ENCODE results near the gene SPRR5.
A peak's percentile ranks its signal among the peaks of the same experiment; 100 is the strongest.

The SPRR5 gene

DNA sequence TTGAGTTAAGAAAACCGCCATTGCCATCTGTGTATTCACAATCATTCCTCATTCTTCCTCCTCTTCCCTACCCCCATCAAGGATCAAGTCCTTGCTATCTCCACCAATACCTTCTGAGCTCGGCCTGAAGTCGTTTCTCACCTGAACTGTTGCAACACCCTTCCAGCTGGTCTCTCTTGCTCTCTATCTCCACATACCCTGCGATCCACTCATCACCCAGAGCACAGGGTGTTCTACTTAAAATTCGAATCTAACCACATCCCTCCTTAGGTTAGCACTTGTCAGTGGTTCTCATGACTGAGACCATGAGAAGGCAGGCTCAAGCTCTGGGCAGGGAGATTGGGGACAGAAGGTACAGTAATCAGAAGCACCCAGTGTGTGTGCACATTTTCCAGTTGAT is 34.1 kb upstream of the SPRR5 start:
- H3K27ac Mint-ChIP-seq = no peak overlapping the region
- H3K4me3 Mint-ChIP-seq = no peak overlapping the region
- peaks cover 10% of the 10 kb centered on the region for H3K27me3 Mint-ChIP-seq (ENCODE audit: low read depth, poor library complexity)
- H3K9me3 Mint-ChIP-seq = peaks cover 60% of the 10 kb centered on the region
- no peak for DNase-seq
- H3K4me1 Mint-ChIP-seq = no peaks in the 10 kb centered on the region
- H3K36me3 Mint-ChIP-seq (ENCODE audit: low read depth) = no peaks in the 10 kb centered on the region
- no peak for TF ChIP-seq CTCF (IDR thresholded peaks at IDR 0.05)

DNA sequence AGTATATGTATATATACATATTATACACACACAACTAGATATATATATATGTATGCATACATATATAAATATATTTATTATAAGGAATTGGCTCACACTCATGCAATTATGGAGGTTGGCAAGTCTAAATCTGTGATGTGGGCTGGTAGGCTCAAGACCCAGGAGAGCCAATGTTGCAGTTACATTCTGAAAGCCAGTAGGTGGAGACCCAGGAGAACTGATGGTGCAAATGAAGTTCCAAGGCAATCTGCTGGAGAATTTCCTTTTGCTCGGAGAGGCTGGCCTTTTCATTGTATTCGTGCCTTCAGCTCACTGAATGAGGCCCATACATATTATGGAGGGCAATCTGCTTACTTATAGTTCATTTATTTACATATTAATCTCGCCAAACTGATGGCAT is 29.2 kb upstream of the SPRR5 start:
- no peak overlapping the region for H3K27ac Mint-ChIP-seq
- DNase-seq = no peak
- H3K36me3 Mint-ChIP-seq (ENCODE audit: low read depth) = no peaks in the 10 kb centered on the region
- no peak for TF ChIP-seq CTCF (IDR thresholded peaks at IDR 0.05)
- peaks cover 34% of the 10 kb centered on the region for H3K9me3 Mint-ChIP-seq
- H3K4me1 Mint-ChIP-seq = no peaks in the 10 kb centered on the region
- peaks cover 2% of the 10 kb centered on the region for H3K27me3 Mint-ChIP-seq (ENCODE audit: low read depth, poor library complexity)
- no peak overlapping the region for H3K4me3 Mint-ChIP-seq

GRCh38 chr1:152919071-152919470 is 27.9 kb upstream of the SPRR5 start:
- no peaks in the 10 kb centered on the region for H3K27me3 Mint-ChIP-seq (ENCODE audit: low read depth, poor library complexity)
- no peaks in the 10 kb centered on the region for H3K4me1 Mint-ChIP-seq
- no peaks in the 10 kb centered on the region for H3K36me3 Mint-ChIP-seq (ENCODE audit: low read depth)
- TF ChIP-seq CTCF (IDR thresholded peaks at IDR 0.05) = no peak
- peaks cover 34% of the 10 kb centered on the region for H3K9me3 Mint-ChIP-seq
- H3K4me3 Mint-ChIP-seq = no peak overlapping the region
- H3K27ac Mint-ChIP-seq = no peak overlapping the region
- DNase-seq = peak; percentile 17

DNA sequence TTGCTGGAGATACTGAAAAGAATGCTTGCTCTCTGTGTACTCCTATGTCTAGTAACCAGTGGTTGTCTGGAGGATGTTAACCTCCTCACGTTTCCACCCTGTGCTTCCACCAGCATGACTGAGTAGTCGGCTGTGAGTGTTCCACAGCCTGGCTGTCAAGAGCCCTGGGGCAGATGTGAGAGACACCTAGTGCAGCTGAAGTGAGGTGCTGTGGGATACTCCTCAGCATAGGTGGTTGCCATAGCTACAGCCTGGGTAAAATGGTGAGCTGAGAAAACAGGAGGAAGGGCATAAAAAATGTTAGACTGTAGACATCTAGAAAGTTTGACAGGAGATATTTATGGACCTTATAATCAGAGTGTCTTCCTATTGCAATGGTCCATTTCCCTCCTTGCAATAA is 22.8 kb upstream of the SPRR5 start:
- Mint-ChIP-seq H3K4me1 (no peaks in the 10 kb centered on the region), H3K36me3 (ENCODE audit: low read depth) (no peaks in the 10 kb centered on the region), H3K4me3 (no peak overlapping the region), H3K27me3 (ENCODE audit: low read depth, poor library complexity) (no peaks in the 10 kb centered on the region), H3K9me3 (peaks cover 39% of the 10 kb centered on the region), H3K27ac (no peak overlapping the region)
- DNase-seq = no peak
- TF ChIP-seq CTCF (IDR thresholded peaks at IDR 0.05) = no peak

- no peak overlapping the region for H3K4me3 Mint-ChIP-seq
- H3K27me3 Mint-ChIP-seq (ENCODE audit: low read depth, poor library complexity) = peaks cover 4% of the 10 kb centered on the region
- no peak for DNase-seq
- no peaks in the 10 kb centered on the region for H3K36me3 Mint-ChIP-seq (ENCODE audit: low read depth)
- H3K4me1 Mint-ChIP-seq = no peaks in the 10 kb centered on the region
- no peak for TF ChIP-seq CTCF (IDR thresholded peaks at IDR 0.05)
- H3K27ac Mint-ChIP-seq = no peak overlapping the region
- H3K9me3 Mint-ChIP-seq = peaks cover 41% of the 10 kb centered on the region
Measured at GRCh38 chr1:152926091-152926490, 20.9 kb upstream of the SPRR5 start.

GRCh38 chr1:152928671-152929070 is 18.3 kb upstream of the SPRR5 start:
- peaks cover 39% of the 10 kb centered on the region for H3K9me3 Mint-ChIP-seq
- DNase-seq = no peak
- H3K4me1 Mint-ChIP-seq = no peaks in the 10 kb centered on the region

More at GRCh38 chr1:152928671-152929070, 18.3 kb upstream of the SPRR5 start:
- Mint-ChIP-seq H3K4me3 (no peak overlapping the region), H3K27ac (no peak overlapping the region), H3K36me3 (ENCODE audit: low read depth) (no peaks in the 10 kb centered on the region), H3K27me3 (ENCODE audit: low read depth, poor library complexity) (peaks cover 4% of the 10 kb centered on the region)
- TF ChIP-seq CTCF (IDR thresholded peaks at IDR 0.05) = no peak
